ENCODE data around the gene PDXK. TPM values are rescaled to one million over a fixed set of nuclear protein-coding genes. Genes with fewer than 3 reads are reported as not detected.

Gene PDXK
- total and polyA plus RNA-seq, 2 of the 8 experiments (the other 6 are each of a cell fraction or from before 2014, with no cell fraction given): 78.0 to 112 TPM

- TF ChIP-seq CHD7 (IDR thresholded peaks at IDR 0.05; ENCODE audit: insufficient replicate concordance, low read length) (no peak), SRF (IDR thresholded peaks at IDR 0.05; ENCODE audit: low read depth, low read length) (no peak), TAF7 (optimal IDR thresholded peaks at IDR 0.05; ENCODE audit: borderline replicate concordance, low read depth, low read length) (peak; percentile 73), JUN (IDR thresholded peaks at IDR 0.05; ENCODE audit: low read depth, low read length) (no peak), TEAD4 (IDR thresholded peaks at IDR 0.05; ENCODE audit: low read depth, low read length) (no peak), RXRA (IDR thresholded peaks at IDR 0.05; ENCODE audit: insufficient read depth, low read depth, low read length) (no peak), EGR1 (IDR thresholded peaks at IDR 0.05; ENCODE audit: borderline replicate concordance, low read depth, low read length) (0 out of 2 replicates have a peak, but pooled peaks have one; percentile 24), SAP30 (IDR thresholded peaks at IDR 0.05; ENCODE audit: insufficient read depth, insufficient replicate concordance, low read length) (no peak), POLR2AphosphoS5 (IDR thresholded peaks at IDR 0.05; ENCODE audit: low read depth, low read length) (peak; percentile 48; the same call in 1 of the 2 replicates), JUND (IDR thresholded peaks at IDR 0.05; ENCODE audit: low read length) (no peak), CBX8 (IDR thresholded peaks at IDR 0.05; ENCODE audit: borderline replicate concordance, low read depth, low read length) (no peak)
These were observed 57.0 kb downstream of the PDXK start, which contains the start of gene CSTB (continued) for GRCh38 chr21:43775795-43776430.

Data from H1 (cell line).